Prostate gland (tissue), 2 donors: ENCODE measurements around the gene CDK19.
A peak's percentile ranks its signal among the peaks of the same experiment; 100 is the strongest.

Experiments used
- POLR2A ChIP-seq: fragments of 450-650 bp; IDR thresholded peaks from one replicate; pipeline ENCODE4 v1.6.1; 2016; ENCODE audit warnings: antibody characterized with exemption, mild to moderate bottlenecking
- POLR2AphosphoS5 ChIP-seq: sonication (generic); formaldehyde crosslinking; IDR thresholded peaks from one replicate; pipeline ENCODE4 v1.6.1; 2017; ENCODE audit warnings: antibody characterized with exemption
- TF ChIP-seq, protein P1 (sequence below), 4 experiments: fragments of 200-600 bp in 2 of 4; fragments of 450-650 bp in 2 of 4; sonication (generic) in 2 of 4; IDR thresholded peaks; 1 replicate in 3 of 4; 2 replicates in 1 of 4; pipeline ENCODE4 v1.5.1; 2016 to 2019; ENCODE audit warnings: antibody characterized with exemption in 4 of 4, mild to moderate bottlenecking in 2 of 4, moderate library complexity in 2 of 4

DNA sequence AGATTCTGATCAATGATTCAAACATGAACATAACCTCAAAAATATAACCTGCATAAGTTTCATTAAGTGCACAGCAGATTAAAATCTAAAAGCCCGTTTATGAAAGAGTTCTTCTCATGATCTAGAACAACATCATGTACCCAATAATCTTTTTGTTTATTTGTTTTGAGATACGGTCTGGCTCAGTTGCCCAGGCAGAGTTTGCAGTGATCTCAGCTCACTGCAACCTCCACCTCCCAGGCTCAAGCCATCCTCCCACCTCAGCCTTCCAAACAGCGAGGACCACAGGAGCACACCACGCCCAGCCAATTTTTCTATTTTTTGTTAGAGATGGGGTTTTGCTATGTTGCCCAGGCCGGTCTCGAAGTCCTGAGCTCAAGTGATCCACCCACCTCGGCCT is 149.7 kb downstream of the CDK19 start:
- TF ChIP-seq, protein P1, sequence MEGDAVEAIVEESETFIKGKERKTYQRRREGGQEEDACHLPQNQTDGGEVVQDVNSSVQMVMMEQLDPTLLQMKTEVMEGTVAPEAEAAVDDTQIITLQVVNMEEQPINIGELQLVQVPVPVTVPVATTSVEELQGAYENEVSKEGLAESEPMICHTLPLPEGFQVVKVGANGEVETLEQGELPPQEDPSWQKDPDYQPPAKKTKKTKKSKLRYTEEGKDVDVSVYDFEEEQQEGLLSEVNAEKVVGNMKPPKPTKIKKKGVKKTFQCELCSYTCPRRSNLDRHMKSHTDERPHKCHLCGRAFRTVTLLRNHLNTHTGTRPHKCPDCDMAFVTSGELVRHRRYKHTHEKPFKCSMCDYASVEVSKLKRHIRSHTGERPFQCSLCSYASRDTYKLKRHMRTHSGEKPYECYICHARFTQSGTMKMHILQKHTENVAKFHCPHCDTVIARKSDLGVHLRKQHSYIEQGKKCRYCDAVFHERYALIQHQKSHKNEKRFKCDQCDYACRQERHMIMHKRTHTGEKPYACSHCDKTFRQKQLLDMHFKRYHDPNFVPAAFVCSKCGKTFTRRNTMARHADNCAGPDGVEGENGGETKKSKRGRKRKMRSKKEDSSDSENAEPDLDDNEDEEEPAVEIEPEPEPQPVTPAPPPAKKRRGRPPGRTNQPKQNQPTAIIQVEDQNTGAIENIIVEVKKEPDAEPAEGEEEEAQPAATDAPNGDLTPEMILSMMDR (IDR thresholded peaks at IDR 0.05) = no peak
- peak; percentile 77 for TF ChIP-seq POLR2AphosphoS5
- no peak for TF ChIP-seq POLR2A
